Smooth muscle cell (in vitro differentiated cells): ENCODE measurements around the gene KCNK4. TPM values are rescaled to one million over a fixed set of nuclear protein-coding genes. Genes with fewer than 3 reads are reported as not detected.

Experiments used
- DNase-seq: peaks from one replicate; lab custom pipeline; 2025; ENCODE audit not compliant: unreplicated experiment; lab: John Stamatoyannopoulos, UW
- H2AFZ ChIP-seq: fragments of 200-600 bp; sonication (generic); 2 replicates; pipeline ENCODE4 v1.6.0; 2016; ENCODE audit warnings: antibody characterized with exemption, low read depth, mild to moderate bottlenecking
- H3F3A ChIP-seq: fragments of 200-600 bp; sonication (generic); 2 replicates; pipeline ENCODE4 v1.6.0; 2017; ENCODE audit warnings: antibody characterized with exemption, low read depth
- H3K27ac ChIP-seq: fragments of 200-600 bp; sonication (generic); 2 replicates; pipeline ENCODE4 v1.5.1; 2016; ENCODE audit warnings: low read depth, mild to moderate bottlenecking
- H3K27me3 ChIP-seq: fragments of 200-600 bp; sonication (generic); 2 replicates; pipeline ENCODE4 v1.6.1; 2016; ENCODE audit warnings: low read depth, mild to moderate bottlenecking
- H3K36me3 ChIP-seq: fragments of 200-600 bp; sonication (generic); 2 replicates; pipeline ENCODE4 v1.5.1; 2016; ENCODE audit warnings: low read depth
- H3K4me1 ChIP-seq: fragments of 200-600 bp; sonication (generic); 2 replicates; pipeline ENCODE4 v1.5.1; 2016; ENCODE audit warnings: low read depth
- H3K4me2 ChIP-seq: fragments of 200-600 bp; sonication (generic); 2 replicates; pipeline ENCODE4 v1.6.0; 2016; ENCODE audit warnings: mild to moderate bottlenecking
- H3K4me3 ChIP-seq: fragments of 200-600 bp; sonication (generic); 2 replicates; pipeline ENCODE4 v1.5.1; 2016; ENCODE audit warnings: mild to moderate bottlenecking
- H3K79me2 ChIP-seq: fragments of 200-600 bp; sonication (generic); 2 replicates; pipeline ENCODE4 v1.6.0; 2016; ENCODE audit warnings: low read depth, mild to moderate bottlenecking
- H3K9ac ChIP-seq: fragments of 200-600 bp; sonication (generic); 2 replicates; pipeline ENCODE4 v1.6.0; 2016; ENCODE audit warnings: low read depth
- H3K9me3 ChIP-seq: fragments of 200-600 bp; sonication (generic); replicated peaks from 2 replicates; pipeline ENCODE4 v1.5.1; 2016; ENCODE audit warnings: low read depth
- H4K20me1 ChIP-seq: fragments of 200-600 bp; sonication (generic); 2 replicates; pipeline ENCODE4 v1.6.0; 2016; ENCODE audit warnings: low read depth
- CTCF ChIP-seq: fragments of 200-600 bp; sonication (generic); IDR thresholded peaks from 2 replicates; pipeline ENCODE4 v1.5.1; 2017; ENCODE audit warnings: borderline replicate concordance, mild to moderate bottlenecking, antibody characterized with exemption; ENCODE audit not compliant: insufficient read depth, poor library complexity, severe bottlenecking
- WGBS: methylation state at CpG from one replicate; pipeline ENCODE4 v1.1.7; 2016; ENCODE audit warnings: low lambda C conversion rate; 5-methylcytosine and 5-hydroxymethylcytosine counted together
- polyA plus RNA-seq: library from polyadenylated mRNA; unstranded; fragments of >200 nt; fragmentation: Nextera tagmentation; extraction: Ambion mirVana; gene quantifications from 2 replicates; pipeline ENCODE4 v1.2.1, GENCODE V29; 2016
- total RNA-seq: library from RNA; depleted of rRNA; stranded (reverse); fragments of >200 nt; gene quantifications from 2 replicates; pipeline ENCODE4 v1.2.3, GENCODE V29; 2014

KCNK4 gene
- total and polyA plus RNA-seq, 2 experiments from 2014 or later: not detected

GRCh38 chr11:64250415-64251015, 40.6 kb upstream of the KCNK4 start:
- peak overlapping the region; percentile 92 for H3K4me3 ChIP-seq
- peak overlapping the region; percentile 86 for H2AFZ ChIP-seq
- H3K4me2 ChIP-seq: peak overlapping the region; percentile 96
- H3K9me3 ChIP-seq: no peaks in the 10 kb centered on the region
- H3K36me3 ChIP-seq: no peaks in the 10 kb centered on the region
- peaks cover 19% of the 10 kb centered on the region for H3K4me1 ChIP-seq
- no peak for DNase-seq
- peaks cover 17% of the 10 kb centered on the region for H3K79me2 ChIP-seq
- H3F3A ChIP-seq: peaks cover 4% of the 10 kb centered on the region
- 5% methylated on average over 9 of the region's 13 CpGs for WGBS
- H3K27me3 ChIP-seq: no peaks in the 10 kb centered on the region
- peaks cover 26% of the 10 kb centered on the region for H4K20me1 ChIP-seq
- H3K27ac ChIP-seq: no peak overlapping the region
- H3K9ac ChIP-seq: no peak overlapping the region
- TF ChIP-seq CTCF: no peak

GRCh38 chr11:64251016-64251752, 39.9 kb upstream of the KCNK4 start, which contains the start of gene PLCB3:
Gene PLCB3, plus strand, starts transcription at chr11:64251530. Its CDS starts 120 bp downstream, at chr11:64251650.
- peaks cover 10% of the 10 kb centered on the region for H3K79me2 ChIP-seq
- TF ChIP-seq CTCF: peak; percentile 71
- WGBS: 1% methylated on average over 17 of the region's 75 CpGs
- peak within 1 kb of the TSS; percentile 75 for H3K9ac ChIP-seq
- H2AFZ ChIP-seq: peak within 1 kb of the TSS; percentile 86
- H3K36me3 ChIP-seq: no peaks in the 10 kb centered on the region
- H3K27me3 ChIP-seq: no peaks in the 10 kb centered on the region
- no peaks in the 10 kb centered on the region for H3K9me3 ChIP-seq
- peak; percentile 37 for DNase-seq
- peak within 1 kb of the TSS; percentile 100 for H3K4me2 ChIP-seq
- no peak within 1 kb of the TSS for H3K27ac ChIP-seq
- peaks cover 25% of the 10 kb centered on the region for H4K20me1 ChIP-seq
- H3K4me3 ChIP-seq: peak within 1 kb of the TSS; percentile 92
- no peaks in the 10 kb centered on the region for H3F3A ChIP-seq
- peaks cover 19% of the 10 kb centered on the region for H3K4me1 ChIP-seq

GRCh38 chr11:64251753-64252002, 39.4 kb upstream of the KCNK4 start:
- Histone ChIP-seq H3K9ac (peak overlapping the region; percentile 75), H3K27ac (no peak overlapping the region), H3K27me3 (no peaks in the 10 kb centered on the region), H3K36me3 (no peaks in the 10 kb centered on the region), H3K4me3 (peak overlapping the region; percentile 92), H3K9me3 (no peaks in the 10 kb centered on the region), H3K4me1 (peaks cover 19% of the 10 kb centered on the region), H3F3A (no peaks in the 10 kb centered on the region), H3K4me2 (peak overlapping the region; percentile 100), H2AFZ (peak overlapping the region; percentile 66), H3K79me2 (peaks cover 8% of the 10 kb centered on the region), H4K20me1 (peaks cover 29% of the 10 kb centered on the region)
- no peak for TF ChIP-seq CTCF
- DNase-seq: no peak
- WGBS: 3% methylated on average over 6 of the region's 18 CpGs
